Activated naive CD4-positive, alpha-beta T cell treated with anti-CD3 and anti-CD28 coated beads, Interleukin-2, amount 50 U/mL, for 24 hours (primary cell): Measurements from ENCODE around the gene TMEM273.

Source experiments
- H3K27ac Mint-ChIP-seq: one replicate; pipeline ENCODE4 v1.8.0; 2021; ENCODE audit warnings: mild to moderate bottlenecking, mixed read lengths
- H3K27me3 Mint-ChIP-seq: one replicate; pipeline ENCODE4 v1.8.0; 2021; ENCODE audit warnings: mixed read lengths
- H3K36me3 Mint-ChIP-seq: one replicate; pipeline ENCODE4 v1.8.0; 2021; ENCODE audit warnings: mixed read lengths
- H3K4me1 Mint-ChIP-seq: one replicate; pipeline ENCODE4 v1.8.0; 2021; ENCODE audit warnings: mixed read lengths
- H3K4me3 Mint-ChIP-seq: one replicate; pipeline ENCODE4 v1.8.0; 2021; ENCODE audit warnings: mild to moderate bottlenecking, mixed read lengths
- H3K9me3 Mint-ChIP-seq: one replicate; pipeline ENCODE4 v1.8.0; 2021; ENCODE audit warnings: mixed read lengths

The TMEM273 gene

DNA sequence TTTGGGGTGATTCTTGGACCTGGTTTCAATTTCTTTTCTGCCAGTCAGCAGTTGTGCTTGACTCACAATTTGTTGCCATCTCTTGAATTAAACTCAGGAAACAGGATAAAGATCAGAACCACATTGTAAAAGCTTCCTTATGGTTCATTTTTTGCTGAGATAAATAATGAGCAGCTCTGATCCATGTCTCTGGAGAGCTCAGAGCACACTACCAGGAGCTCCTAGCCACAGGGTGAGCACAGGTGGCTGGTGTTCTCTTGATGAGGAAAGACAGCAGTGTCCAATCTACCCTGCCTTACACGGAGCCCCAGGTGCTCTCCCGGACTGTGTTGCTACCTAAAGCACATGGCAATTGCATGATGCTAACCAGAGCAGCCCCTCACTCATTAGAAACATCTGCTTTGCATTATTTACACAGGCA, 37.2 kb downstream of the TMEM273 start:
- no peaks in the 10 kb centered on the region for H3K9me3 Mint-ChIP-seq
- no peak overlapping the region for H3K27ac Mint-ChIP-seq
- no peaks in the 10 kb centered on the region for H3K36me3 Mint-ChIP-seq
- no peaks in the 10 kb centered on the region for H3K4me1 Mint-ChIP-seq
- peaks cover 3% of the 10 kb centered on the region for H3K27me3 Mint-ChIP-seq
- H3K4me3 Mint-ChIP-seq, result no peak overlapping the region

DNA sequence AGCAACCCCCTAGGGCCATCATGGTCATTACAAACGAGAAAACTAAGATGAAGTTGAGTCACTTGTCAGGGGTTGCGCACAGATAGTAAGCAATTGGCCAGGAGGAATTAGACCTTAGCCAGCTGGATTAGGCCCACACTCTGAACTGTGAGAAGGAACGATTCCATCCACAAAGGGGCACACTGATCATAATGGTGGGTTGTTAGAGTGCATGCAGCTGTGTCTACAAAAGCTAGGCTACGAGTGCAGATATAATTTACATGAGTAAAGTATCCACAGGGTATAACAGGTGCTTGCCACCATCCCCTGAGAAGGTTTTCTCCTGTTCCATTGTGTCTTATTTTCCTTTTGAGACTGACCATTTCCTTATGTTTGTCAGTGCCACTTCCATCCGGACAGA, 37.8 kb downstream of the TMEM273 start:
- Mint-ChIP-seq H3K36me3 (no peaks in the 10 kb centered on the region), H3K4me1 (no peaks in the 10 kb centered on the region)

DNA sequence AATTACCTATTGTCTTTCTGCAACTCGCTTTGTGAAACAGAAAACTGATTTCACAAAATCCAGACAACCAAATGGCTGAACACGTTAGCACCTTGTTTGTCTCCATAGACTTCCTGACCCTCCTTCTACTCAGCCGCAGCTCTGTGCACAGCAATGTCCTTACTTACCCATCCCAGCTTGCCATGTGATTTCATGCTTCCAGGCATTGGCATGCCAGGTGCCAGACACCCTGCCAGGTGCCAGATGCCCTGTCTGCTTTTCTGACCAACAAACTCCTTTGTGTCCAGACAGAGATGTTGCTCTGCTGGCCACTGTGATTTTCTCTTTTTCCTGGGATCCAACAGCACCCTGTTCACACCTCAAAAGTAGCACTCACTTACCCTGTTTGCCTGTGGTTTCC, 38.3 kb downstream of the TMEM273 start:
- H3K27ac Mint-ChIP-seq, result no peak overlapping the region

More for the DNA sequence above, 37.8 kb downstream of the TMEM273 start:
- peaks cover 3% of the 10 kb centered on the region for H3K27me3 Mint-ChIP-seq
- no peak overlapping the region for H3K27ac Mint-ChIP-seq
- H3K4me3 Mint-ChIP-seq, result no peak overlapping the region
- H3K9me3 Mint-ChIP-seq, result no peaks in the 10 kb centered on the region

DNA sequence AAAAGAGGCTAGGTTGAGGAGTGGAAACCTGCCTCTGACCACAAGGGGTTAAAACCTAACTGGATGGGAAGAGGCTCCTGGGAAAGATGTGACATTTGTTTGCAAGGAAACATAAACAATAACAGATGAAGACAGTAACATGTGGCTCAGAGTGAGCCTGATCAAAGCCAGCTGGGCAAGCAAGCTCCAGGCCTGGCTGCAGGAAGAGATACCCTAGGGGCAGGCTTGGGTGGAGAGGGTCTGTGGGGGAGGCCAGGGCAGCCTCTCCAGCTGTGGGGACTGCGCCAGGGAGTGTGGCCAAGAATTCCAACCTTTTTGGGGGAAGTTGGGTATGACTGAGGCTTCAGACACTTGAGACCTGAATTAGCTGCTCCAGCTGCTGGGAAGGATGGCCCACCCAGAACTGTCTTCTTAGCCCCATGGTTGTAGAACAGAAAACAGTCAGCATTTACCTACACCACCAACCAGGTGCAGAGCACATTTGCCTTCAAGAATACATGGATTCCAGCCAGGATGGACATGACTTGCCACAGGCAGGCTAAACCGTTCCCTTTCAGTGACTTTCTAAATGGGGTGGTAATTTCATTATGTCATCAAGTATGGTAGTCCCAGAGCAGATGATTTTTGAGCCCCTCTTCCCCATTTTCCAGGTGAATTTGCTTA, 44.0 kb downstream of the TMEM273 start:
- Mint-ChIP-seq H3K4me1 (no peaks in the 10 kb centered on the region), H3K4me3 (no peak overlapping the region)

More for the DNA sequence above, 38.3 kb downstream of the TMEM273 start:
- H3K27me3 Mint-ChIP-seq, result peaks cover 3% of the 10 kb centered on the region
- no peaks in the 10 kb centered on the region for H3K4me1 Mint-ChIP-seq
- no peaks in the 10 kb centered on the region for H3K9me3 Mint-ChIP-seq
- H3K36me3 Mint-ChIP-seq, result no peaks in the 10 kb centered on the region
- H3K4me3 Mint-ChIP-seq, result no peak overlapping the region

DNA sequence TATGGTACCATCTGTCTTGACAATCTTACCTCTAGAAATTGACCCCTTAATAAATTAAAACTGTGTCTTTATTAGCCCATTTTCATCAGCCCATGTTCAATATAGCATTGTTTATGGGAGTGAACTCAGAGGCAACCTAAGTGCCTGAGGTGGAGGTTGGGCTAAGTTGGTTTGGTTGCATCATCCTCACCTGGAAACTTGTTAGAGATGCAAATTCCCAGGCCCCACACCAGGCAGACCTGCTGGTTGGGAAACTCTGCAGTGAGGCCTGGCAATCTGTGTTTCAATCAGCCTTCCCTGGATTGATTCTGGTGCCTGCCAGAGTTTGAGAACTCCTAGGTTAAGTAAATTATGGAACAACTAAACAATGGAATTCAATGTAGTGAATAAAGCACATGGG, 44.9 kb downstream of the TMEM273 start:
- Mint-ChIP-seq H3K4me1 (no peaks in the 10 kb centered on the region), H3K4me3 (no peak overlapping the region), H3K9me3 (no peaks in the 10 kb centered on the region), H3K27me3 (no peaks in the 10 kb centered on the region), H3K27ac (no peak overlapping the region), H3K36me3 (no peaks in the 10 kb centered on the region)

More for the DNA sequence above, 44.0 kb downstream of the TMEM273 start:
- Mint-ChIP-seq H3K9me3 (no peaks in the 10 kb centered on the region), H3K27ac (no peak overlapping the region), H3K27me3 (no peaks in the 10 kb centered on the region), H3K36me3 (no peaks in the 10 kb centered on the region)

DNA sequence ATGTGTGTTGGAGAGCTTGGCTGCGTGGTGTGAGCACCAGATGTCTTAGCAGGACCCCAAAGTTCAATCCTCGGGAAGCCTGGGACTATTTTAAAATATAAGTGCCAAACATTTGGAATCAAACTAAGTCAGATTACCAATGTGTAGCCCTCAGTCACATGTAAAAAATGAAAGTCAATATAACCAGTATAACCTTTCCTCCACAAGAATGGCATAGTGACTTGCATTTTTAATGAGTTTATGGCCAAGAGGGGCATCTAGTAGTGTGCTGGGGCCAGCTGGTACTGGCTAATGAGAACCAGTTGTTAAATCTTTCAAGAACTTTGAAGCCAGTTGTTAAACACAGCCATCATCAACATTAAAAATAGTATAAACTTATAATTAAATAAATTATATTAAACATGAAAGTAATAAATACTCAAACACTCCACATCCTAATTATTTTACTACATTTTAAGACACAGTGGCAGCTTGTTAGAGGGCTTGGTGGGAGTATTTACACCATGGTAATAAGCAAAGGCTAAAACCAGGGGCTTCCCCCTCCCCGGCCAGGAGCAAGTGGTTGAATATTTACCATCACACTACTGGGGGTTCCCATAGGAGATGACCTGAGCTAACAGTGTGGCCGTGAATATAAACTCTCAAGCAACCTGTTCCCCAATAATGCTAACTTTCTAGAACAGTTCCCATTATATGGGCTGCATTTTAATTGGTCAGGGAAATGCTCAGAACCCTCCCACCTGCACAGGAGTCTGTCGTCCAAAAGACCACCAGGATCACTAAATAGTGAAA, 46.5 kb downstream of the TMEM273 start:
- Mint-ChIP-seq H3K9me3 (no peaks in the 10 kb centered on the region), H3K27me3 (no peaks in the 10 kb centered on the region), H3K4me1 (no peaks in the 10 kb centered on the region), H3K4me3 (no peak overlapping the region), H3K36me3 (no peaks in the 10 kb centered on the region), H3K27ac (no peak overlapping the region)

DNA sequence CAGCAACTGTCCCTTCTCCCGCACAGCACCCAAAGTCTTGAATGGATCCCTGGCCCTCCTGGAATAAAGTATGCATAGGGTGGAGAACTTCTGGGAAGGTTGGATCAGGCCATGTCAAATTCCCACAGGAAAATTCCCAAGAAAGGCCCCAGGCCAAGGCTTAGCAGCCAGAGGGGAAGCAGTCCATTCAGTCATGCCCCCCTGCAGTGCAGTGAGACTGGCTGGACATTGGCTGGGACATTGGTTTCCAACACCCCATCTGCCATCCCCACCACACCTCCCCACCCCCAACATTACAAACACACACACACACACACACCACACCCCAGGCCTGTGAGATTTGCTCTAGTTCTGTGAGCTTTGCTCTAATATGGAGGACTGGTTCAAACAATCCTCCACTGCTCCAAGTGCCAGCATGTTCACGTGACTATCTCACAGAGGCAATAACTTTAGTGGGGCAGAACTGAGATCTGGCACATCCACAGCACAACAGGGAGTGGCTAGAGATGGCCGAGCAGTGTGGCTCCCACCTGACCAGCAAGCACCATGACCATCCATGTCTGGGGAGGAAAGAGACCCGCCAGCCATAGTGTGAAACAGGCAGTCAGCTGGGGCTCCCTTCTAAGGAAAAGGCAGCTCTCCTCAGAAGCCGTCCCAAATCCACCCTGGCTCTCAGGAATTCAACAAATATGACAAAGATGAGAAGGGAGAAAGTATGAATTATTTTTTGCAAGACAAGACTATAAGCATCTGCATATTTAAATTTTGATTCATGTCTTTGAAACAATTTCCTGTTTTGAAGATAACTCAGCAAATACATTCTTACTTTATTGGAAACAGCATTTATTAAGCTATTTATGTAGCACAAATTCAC, 47.6 kb downstream of the TMEM273 start:
- Mint-ChIP-seq H3K27me3 (peaks cover 3% of the 10 kb centered on the region), H3K9me3 (no peaks in the 10 kb centered on the region), H3K27ac (no peak overlapping the region), H3K4me1 (no peaks in the 10 kb centered on the region), H3K4me3 (no peak overlapping the region), H3K36me3 (no peaks in the 10 kb centered on the region)

DNA sequence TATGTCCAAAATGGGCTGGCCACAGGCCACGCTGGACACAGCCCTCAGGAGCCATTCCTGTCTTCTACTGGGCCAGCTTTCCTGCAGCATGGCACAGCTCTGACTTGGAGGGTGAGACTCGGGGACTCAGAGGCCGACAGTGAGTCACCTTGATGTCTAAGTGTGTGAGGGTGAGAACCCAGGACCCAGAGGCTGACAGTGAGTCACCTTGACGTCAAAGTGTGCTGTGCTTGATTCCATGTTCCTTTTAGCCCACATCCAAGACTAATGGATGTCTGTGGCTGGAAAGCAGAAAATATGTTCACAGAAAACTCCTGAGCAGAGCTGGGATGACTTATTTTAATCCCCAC, 48.4 kb downstream of the TMEM273 start:
- H3K27ac Mint-ChIP-seq, result no peak overlapping the region
- H3K9me3 Mint-ChIP-seq, result no peaks in the 10 kb centered on the region
- H3K36me3 Mint-ChIP-seq, result no peaks in the 10 kb centered on the region
- H3K4me3 Mint-ChIP-seq, result no peak overlapping the region
- H3K27me3 Mint-ChIP-seq, result peaks cover 3% of the 10 kb centered on the region
- no peaks in the 10 kb centered on the region for H3K4me1 Mint-ChIP-seq

DNA sequence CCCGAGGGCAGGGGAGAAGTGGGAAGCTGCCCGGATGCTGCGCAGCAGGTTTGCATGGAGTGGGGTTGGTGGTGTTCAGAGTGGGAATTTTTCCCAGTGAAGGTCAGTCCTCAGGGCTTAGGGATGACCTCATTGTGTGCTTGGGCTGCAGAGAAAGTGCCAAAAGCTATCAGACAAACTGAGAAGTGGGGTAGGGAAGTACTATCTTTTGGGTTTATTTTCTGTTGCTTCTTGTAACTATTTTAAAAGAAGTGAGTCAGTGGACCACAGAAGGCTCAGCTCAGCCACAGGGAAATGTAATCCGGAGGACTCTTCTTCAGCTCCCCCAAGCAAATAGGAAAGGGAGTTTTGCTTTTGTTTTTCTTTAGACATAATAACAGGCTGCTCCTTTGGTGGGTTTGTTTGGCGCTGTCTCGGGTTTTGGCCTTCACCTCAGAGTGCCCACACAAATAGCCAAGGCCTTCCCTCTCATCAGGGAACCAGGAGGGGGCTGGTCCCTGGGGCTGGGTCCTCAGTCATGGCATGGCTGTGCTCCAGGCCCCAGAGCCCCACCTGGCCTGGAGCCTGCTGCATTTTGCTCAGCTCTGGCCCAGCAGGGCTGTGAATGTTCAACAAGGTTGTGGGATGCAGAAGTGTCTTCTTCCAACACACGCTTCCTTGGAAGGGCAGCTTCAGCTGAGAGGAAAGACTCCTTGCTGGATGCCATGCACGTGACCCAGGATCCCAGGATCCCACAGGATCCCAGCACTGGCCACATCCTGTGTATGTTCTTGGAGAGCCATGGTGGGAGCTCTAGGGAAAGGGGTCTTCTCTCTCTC, 49.0 kb downstream of the TMEM273 start:
- Mint-ChIP-seq H3K9me3 (no peaks in the 10 kb centered on the region), H3K36me3 (no peaks in the 10 kb centered on the region), H3K4me3 (no peak overlapping the region), H3K27me3 (peaks cover 3% of the 10 kb centered on the region), H3K4me1 (no peaks in the 10 kb centered on the region), H3K27ac (no peak overlapping the region)

DNA sequence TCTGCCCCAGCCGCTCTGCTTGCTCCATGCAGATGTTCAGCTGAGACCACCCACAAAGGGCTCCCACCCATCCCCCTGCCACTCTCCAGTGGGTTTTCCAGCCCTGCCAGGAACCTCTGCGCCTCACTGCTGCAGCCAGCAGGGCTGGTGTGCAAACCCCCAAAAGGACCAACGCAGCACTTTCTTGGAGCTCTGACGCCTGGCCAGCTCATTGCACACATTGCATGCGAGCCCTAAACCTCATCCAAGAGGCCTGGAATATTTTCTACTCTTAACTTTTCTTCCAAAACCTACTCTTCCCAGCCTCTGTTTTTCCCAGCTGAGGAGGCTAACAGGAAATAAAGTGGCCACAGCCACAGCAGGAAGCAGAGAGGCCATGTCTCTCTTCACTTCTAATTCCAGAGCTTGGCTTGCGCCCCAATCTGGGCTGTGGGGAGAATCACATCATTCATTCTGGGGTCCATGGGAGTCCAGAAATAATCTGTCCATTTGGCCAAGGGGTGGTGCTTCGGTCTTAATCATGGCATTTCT, 49.8 kb downstream of the TMEM273 start:
- Mint-ChIP-seq H3K9me3 (no peaks in the 10 kb centered on the region), H3K36me3 (no peaks in the 10 kb centered on the region), H3K4me1 (no peaks in the 10 kb centered on the region), H3K27me3 (peaks cover 3% of the 10 kb centered on the region), H3K27ac (no peak overlapping the region), H3K4me3 (no peak overlapping the region)

DNA sequence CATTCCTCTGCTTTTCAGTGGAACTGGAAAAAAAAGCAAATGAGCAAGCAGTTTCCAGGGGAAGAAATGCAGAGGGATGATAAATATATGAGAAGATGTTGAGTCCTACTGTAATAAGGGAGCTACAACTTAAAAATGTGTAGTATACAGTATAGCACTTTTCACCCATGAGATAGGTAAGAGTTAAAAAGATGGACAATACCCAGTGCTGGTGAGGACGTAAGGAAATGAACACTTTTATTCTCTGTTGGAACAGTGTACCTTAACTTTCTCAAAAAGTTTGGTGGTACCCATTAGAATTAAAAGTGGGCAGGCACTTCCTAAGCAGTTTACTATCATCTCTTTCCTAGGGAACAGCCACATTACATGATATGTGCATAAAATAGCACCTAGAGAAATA, 51.7 kb downstream of the TMEM273 start:
- Mint-ChIP-seq H3K4me1 (no peaks in the 10 kb centered on the region), H3K27ac (no peak overlapping the region), H3K27me3 (peaks cover 3% of the 10 kb centered on the region), H3K36me3 (no peaks in the 10 kb centered on the region), H3K4me3 (no peak overlapping the region), H3K9me3 (no peaks in the 10 kb centered on the region)

DNA sequence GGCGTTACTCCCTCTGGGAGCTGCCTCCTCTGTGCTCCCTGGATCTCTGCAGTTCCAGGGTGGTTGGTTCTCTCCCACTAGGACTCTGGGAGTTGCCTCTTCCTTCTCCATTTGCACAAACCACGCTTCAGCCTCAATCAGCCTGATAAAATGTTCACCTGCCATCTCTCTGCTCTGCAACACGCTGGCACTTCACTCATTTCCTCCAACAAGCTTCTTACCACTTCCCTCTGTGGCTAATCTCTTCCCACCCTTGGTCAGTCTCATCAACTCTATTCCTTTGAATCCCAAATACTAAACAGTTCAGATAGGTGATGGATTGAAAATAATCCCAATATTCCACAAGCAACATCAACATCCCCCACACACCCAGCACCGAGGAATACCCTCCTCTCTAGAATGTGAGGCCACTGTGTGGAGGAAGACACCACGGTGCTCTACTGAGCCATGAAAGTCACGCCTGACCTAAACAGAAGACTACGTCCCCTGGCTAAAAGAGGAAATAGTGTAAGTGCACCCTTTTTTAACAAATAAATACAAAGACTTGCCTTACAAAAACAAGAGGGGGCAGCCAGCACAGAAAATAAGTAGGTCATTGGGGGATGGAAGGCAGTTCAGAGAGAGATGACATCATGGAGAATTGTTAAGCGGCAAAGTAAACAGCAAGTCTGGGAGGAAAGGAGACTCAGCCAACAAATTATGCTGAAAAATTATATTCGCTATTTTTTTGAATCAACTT, 52.4 kb downstream of the TMEM273 start:
- no peak overlapping the region for H3K4me3 Mint-ChIP-seq
- no peak overlapping the region for H3K27ac Mint-ChIP-seq
- H3K4me1 Mint-ChIP-seq, result no peaks in the 10 kb centered on the region
- H3K27me3 Mint-ChIP-seq, result peaks cover 3% of the 10 kb centered on the region
- H3K9me3 Mint-ChIP-seq, result no peaks in the 10 kb centered on the region
- no peaks in the 10 kb centered on the region for H3K36me3 Mint-ChIP-seq

DNA sequence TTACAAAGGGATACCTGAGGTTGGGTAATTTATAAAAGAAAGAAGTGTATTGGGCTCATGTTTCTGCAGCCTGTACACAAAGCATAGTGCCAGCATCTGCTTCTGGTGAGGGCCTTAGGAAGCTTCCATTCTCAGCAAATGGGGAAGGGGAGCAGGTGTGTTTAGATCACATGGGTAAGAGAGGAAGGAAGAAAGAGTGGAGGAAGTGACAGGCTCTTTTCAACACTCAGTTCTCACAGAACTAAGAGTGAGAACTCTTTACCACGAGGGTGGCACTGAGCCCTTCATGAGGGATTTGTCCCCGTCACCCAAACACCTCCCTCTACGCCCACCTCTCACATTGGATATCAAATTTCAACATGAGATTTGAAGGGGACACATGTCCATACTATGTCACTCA, 53.9 kb downstream of the TMEM273 start:
- Mint-ChIP-seq H3K36me3 (no peaks in the 10 kb centered on the region), H3K27me3 (peaks cover 5% of the 10 kb centered on the region), H3K4me1 (no peaks in the 10 kb centered on the region), H3K27ac (no peak overlapping the region), H3K9me3 (no peaks in the 10 kb centered on the region), H3K4me3 (no peak overlapping the region)

DNA sequence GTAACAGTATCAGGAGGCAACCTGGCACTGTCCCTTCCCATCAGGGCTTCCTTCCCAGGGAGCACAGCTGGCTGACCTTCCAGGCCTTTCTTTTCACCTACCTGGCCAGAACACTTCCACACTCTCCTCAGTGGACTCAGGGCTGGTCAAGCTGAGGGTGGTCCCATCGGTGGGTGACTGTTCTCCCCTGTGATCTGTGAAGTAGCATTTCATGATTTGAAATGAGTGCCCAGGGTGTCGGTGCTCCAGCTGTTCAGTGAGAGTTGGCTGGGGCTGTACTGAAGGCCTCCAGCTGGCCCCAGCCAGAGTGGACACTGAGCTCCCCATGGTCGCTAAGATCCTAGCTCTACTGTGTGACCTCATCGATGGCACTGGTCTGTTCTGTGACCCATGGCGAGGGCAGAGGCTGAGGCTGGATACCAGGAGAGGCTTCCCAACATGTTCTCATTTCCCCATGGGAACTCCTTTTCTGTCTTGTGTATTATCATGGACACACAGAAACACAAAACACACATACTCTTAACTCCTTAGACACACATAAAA, 54.4 kb downstream of the TMEM273 start, which contains the start of gene FAM170B:
Gene FAM170B, minus strand, starts transcription at position 316 of the 543 bp plus-strand sequence. Its CDS starts 103 bp downstream, at position 213.
- Mint-ChIP-seq H3K27me3 (peaks cover 8% of the 10 kb centered on the region), H3K4me3 (no peak within 1 kb of the TSS), H3K27ac (no peak within 1 kb of the TSS), H3K36me3 (no peaks in the 10 kb centered on the region), H3K4me1 (no peaks in the 10 kb centered on the region), H3K9me3 (no peaks in the 10 kb centered on the region)
